SU-DHL-6 (cell line): ENCODE measurements around the gene LINGO3.

Experiments used
- H2AFZ ChIP-seq: fragments of 200-600 bp; sonication (generic); 2 replicates; pipeline ENCODE4 v1.6.1; 2014; ENCODE audit warnings: low read depth, mild to moderate bottlenecking, moderate library complexity, mixed read lengths, antibody characterized with exemption, low read length; ENCODE audit not compliant: severe bottlenecking
- H3F3A ChIP-seq: fragments of 200-600 bp; shearing (Covaris generic); 2 replicates; pipeline ENCODE4 v1.6.0; 2016; ENCODE audit warnings: antibody characterized with exemption, mild to moderate bottlenecking; ENCODE audit not compliant: insufficient read depth
- H3K27ac ChIP-seq: fragments of 200-600 bp; sonication (generic); 2 replicates; pipeline ENCODE4 v1.5.1; 2016; ENCODE audit warnings: low read depth, mild to moderate bottlenecking, low read length, moderate library complexity, mixed read lengths
- H3K27me3 ChIP-seq: fragments of 200-600 bp; sonication (generic), shearing (Covaris generic); 2 replicates; pipeline ENCODE4 v1.6.0; 2014; ENCODE audit warnings: mild to moderate bottlenecking, low read length
- H3K36me3 ChIP-seq: fragments of 200-600 bp; sonication (generic); 2 replicates; pipeline ENCODE4 v1.6.1; 2014; ENCODE audit warnings: mild to moderate bottlenecking, low read length, mixed read lengths
- H3K4me2 ChIP-seq: fragments of 300-600, 200-600 bp; shearing (Covaris generic), sonication (generic); 2 replicates; pipeline ENCODE4 v1.6.0; 2014; ENCODE audit warnings: low read length, low read depth, mild to moderate bottlenecking; ENCODE audit not compliant: poor library complexity, severe bottlenecking
- H3K4me3 ChIP-seq: fragments of 200-600 bp; sonication (generic); 2 replicates; pipeline ENCODE4 v1.5.1; 2014; ENCODE audit warnings: antibody characterized with exemption, low read length, mild to moderate bottlenecking, mixed read lengths; ENCODE audit not compliant: insufficient read depth, poor library complexity, severe bottlenecking
- H3K79me2 ChIP-seq: fragments of 200-600 bp; sonication (generic); 2 replicates; pipeline ENCODE4 v1.6.1; 2014; ENCODE audit warnings: mild to moderate bottlenecking, low read length, moderate library complexity; ENCODE audit not compliant: insufficient read depth
- H3K9ac ChIP-seq: fragments of 200-600 bp; sonication (generic); 2 replicates; pipeline ENCODE4 v1.7.0; 2014; ENCODE audit warnings: mild to moderate bottlenecking, low read length
- H3K9me2 ChIP-seq: fragments of 200-600 bp; sonication (generic); replicated peaks from 2 replicates; pipeline ENCODE4 v1.6.1; 2014; ENCODE audit warnings: low read length; ENCODE audit not compliant: insufficient read depth
- H3K9me3 ChIP-seq: fragments of 200-600 bp; sonication (generic); 2 replicates; pipeline ENCODE4 v1.6.1; 2014; ENCODE audit warnings: low read length, mixed read lengths; ENCODE audit not compliant: insufficient read depth
- H4K20me1 ChIP-seq: fragments of 200-600 bp; sonication (generic); 2 replicates; pipeline ENCODE4 v1.6.1; 2014; ENCODE audit warnings: low read depth, mild to moderate bottlenecking, antibody characterized with exemption, low read length, moderate library complexity, mixed read lengths
- CTCF ChIP-seq: fragments of 200-600 bp; sonication (generic); IDR thresholded peaks from one replicate; pipeline ENCODE4 v1.5.1; 2017; ENCODE audit warnings: antibody characterized with exemption, mild to moderate bottlenecking, low read length, moderate library complexity; ENCODE audit not compliant: insufficient read depth, poor library complexity, severe bottlenecking
- EZH2phosphoT487 ChIP-seq: fragments of 200-600 bp; sonication (generic), shearing (Covaris generic); conservative IDR thresholded peaks from 2 replicates; pipeline ENCODE4 v1.6.1; 2018; ENCODE audit warnings: mild to moderate bottlenecking, antibody characterized with exemption, low read length, moderate library complexity, mixed read lengths

The LINGO3 gene

GRCh38 chr19:2336528-2337328, 28.8 kb upstream of the LINGO3 start:
- no peak overlapping the region for H3K4me2 ChIP-seq
- H3K79me2 ChIP-seq, result no peaks in the 10 kb centered on the region
- 0 out of 2 replicates have a peak, but pooled peaks cover 2% of the 10 kb centered on the region for H4K20me1 ChIP-seq
- no peaks in the 10 kb centered on the region for H3K9me3 ChIP-seq
- no peaks in the 10 kb centered on the region for H3K27me3 ChIP-seq
- H3K27ac ChIP-seq, result no peak overlapping the region
- no peak for TF ChIP-seq CTCF
- no peak for TF ChIP-seq EZH2phosphoT487
- no peaks in the 10 kb centered on the region for H3K9me2 ChIP-seq
- no peak overlapping the region for H2AFZ ChIP-seq
- no peak overlapping the region for H3K9ac ChIP-seq
- no peaks in the 10 kb centered on the region for H3F3A ChIP-seq
- H3K4me3 ChIP-seq, result no peak overlapping the region
- H3K36me3 ChIP-seq, result no peaks in the 10 kb centered on the region

GRCh38 chr19:2335848-2336247, 27.9 kb upstream of the LINGO3 start:
- Histone ChIP-seq H2AFZ (no peak overlapping the region), H3K4me2 (no peak overlapping the region), H3K9me2 (no peaks in the 10 kb centered on the region), H3F3A (0 out of 2 replicates have a peak, but pooled peaks cover 4% of the 10 kb centered on the region), H3K9ac (no peak overlapping the region), H3K27me3 (no peaks in the 10 kb centered on the region), H3K9me3 (no peaks in the 10 kb centered on the region), H3K79me2 (no peaks in the 10 kb centered on the region), H3K27ac (no peak overlapping the region), H3K4me3 (no peak overlapping the region), H4K20me1 (0 out of 2 replicates have a peak, but pooled peaks cover 4% of the 10 kb centered on the region), H3K36me3 (no peaks in the 10 kb centered on the region)
- no peak for TF ChIP-seq EZH2phosphoT487
- no peak for TF ChIP-seq CTCF

GRCh38 chr19:2334986-2335846, 27.3 kb upstream of the LINGO3 start:
- Histone ChIP-seq H3K9me2 (no peaks in the 10 kb centered on the region), H3K4me3 (no peak overlapping the region), H3F3A (0 out of 2 replicates have a peak, but pooled peaks cover 4% of the 10 kb centered on the region), H2AFZ (no peak overlapping the region), H3K4me2 (no peak overlapping the region), H3K9me3 (no peaks in the 10 kb centered on the region), H4K20me1 (0 out of 2 replicates have a peak, but pooled peaks cover 4% of the 10 kb centered on the region), H3K9ac (no peak overlapping the region), H3K36me3 (no peaks in the 10 kb centered on the region), H3K27ac (no peak overlapping the region), H3K27me3 (no peaks in the 10 kb centered on the region), H3K79me2 (no peaks in the 10 kb centered on the region)
- TF ChIP-seq CTCF (no peak), EZH2phosphoT487 (no peak)
